H1 (cell line): ENCODE results near the gene TLCD2. TPM values are rescaled to one million over a fixed set of nuclear protein-coding genes. Genes with fewer than 3 reads are reported as not detected.

Source experiments
- CTCF ChIA-PET: fragments of 300-600 bp; sonication (Branson Sonifier 250); formaldehyde crosslinking; loops from one replicate; lab custom pipeline; 2021; ENCODE audit not compliant: partially characterized antibody; lab: Charles Lee
- POLR2A ChIA-PET: fragments of 300-600 bp; sonication (Branson Sonifier 250); formaldehyde crosslinking; loops from one replicate; lab custom pipeline; 2021; ENCODE audit warnings: inconsistent platforms; ENCODE audit not compliant: partially characterized antibody; lab: Charles Lee
- DNase-seq, 2 experiments: peaks; one replicate each; pipeline versions ENCODE4 v3.0.0 to v3.0.0-alpha.2; 2010 to 2022; ENCODE audit warnings: low spot score in 2 of 2, low read depth in 1 of 2, mixed read lengths in 1 of 2
- FAIRE-seq: peaks from 2 replicates; lab custom pipeline; 2011; peaks lifted over from hg19 to GRCh38; lab: Jason Lieb, UNC
- H2AFZ ChIP-seq: 2 replicates; pipeline ENCODE4 v1.8.1; 2012; ENCODE audit warnings: low read length, inconsistent platforms
- H2AK5ac ChIP-seq: 2 replicates; pipeline ENCODE4 v1.6.1; 2013; ENCODE audit warnings: low read depth, low read length
- H2BK120ac ChIP-seq: replicated peaks from 2 replicates; pipeline ENCODE3; 2013; ENCODE audit warnings: low read depth, low read length, inconsistent platforms
- H2BK12ac ChIP-seq: 2 replicates; pipeline ENCODE4 v1.6.1; 2013; ENCODE audit warnings: low read depth, low read length
- H2BK15ac ChIP-seq: 2 replicates; pipeline ENCODE4 v1.6.1; 2013; ENCODE audit warnings: low read length
- H2BK20ac ChIP-seq: 2 replicates; pipeline ENCODE4 v1.6.1; 2013; ENCODE audit warnings: low read length
- H2BK5ac ChIP-seq: 2 replicates; pipeline ENCODE4 v1.6.1; 2013; ENCODE audit warnings: low read depth, low read length
- H3K14ac ChIP-seq: 2 replicates; pipeline ENCODE4 v1.6.1; 2013; ENCODE audit warnings: inconsistent platforms; ENCODE audit not compliant: insufficient read length
- H3K18ac ChIP-seq: 2 replicates; pipeline ENCODE4 v1.6.1; 2013; ENCODE audit warnings: low read length; ENCODE audit errors: extremely low read depth
- H3K23ac ChIP-seq: 2 replicates; pipeline ENCODE4 v1.6.1; 2013; ENCODE audit warnings: inconsistent platforms; ENCODE audit not compliant: insufficient read length
- H3K23me2 ChIP-seq: 2 replicates; pipeline ENCODE4 v1.6.1; 2013; ENCODE audit warnings: low read depth, low read length
- H3K27ac ChIP-seq: 2 replicates; pipeline ENCODE4 v1.6.1; 2011; ENCODE audit warnings: low read depth, low read length, inconsistent platforms
- H3K27me3 ChIP-seq, 4 experiments: replicated peaks in 1 of 4; 1 replicate in 1 of 4; 2 replicates in 3 of 4; pipeline versions ENCODE4 v1.6.1 to v1.8.1; 2011 to 2013; ENCODE audit warnings: low read length in 3 of 4, mild to moderate bottlenecking in 3 of 4, inconsistent platforms in 2 of 4, mixed read lengths in 2 of 4, moderate library complexity in 1 of 4; ENCODE audit not compliant: control insufficient read depth in 3 of 4, insufficient read depth in 3 of 4; ENCODE audit errors: extremely low read depth in 1 of 4
- H3K36me3 ChIP-seq, 4 experiments: 2 replicates each; pipeline versions ENCODE4 v1.6.1 to v1.8.1; 2011 to 2013; ENCODE audit warnings: mild to moderate bottlenecking in 4 of 4, low read length in 3 of 4, moderate library complexity in 2 of 4, control low read depth in 1 of 4, inconsistent platforms in 1 of 4; ENCODE audit not compliant: insufficient read depth in 4 of 4, control insufficient read depth in 2 of 4
- H3K4ac ChIP-seq: replicated peaks from 2 replicates; pipeline ENCODE3; 2013; ENCODE audit warnings: low read length, low read depth, mixed read lengths, inconsistent platforms; ENCODE audit not compliant: insufficient read length
- H3K4me1 ChIP-seq, 4 experiments: replicated peaks in 1 of 4; 1 replicate in 1 of 4; 2 replicates in 3 of 4; pipeline versions ENCODE4 v1.6.1 to v1.8.1; 2011 to 2013; ENCODE audit warnings: low read length in 3 of 4, inconsistent platforms in 2 of 4, mixed read lengths in 1 of 4; ENCODE audit not compliant: insufficient read depth in 4 of 4, control insufficient read depth in 3 of 4
- H3K4me2 ChIP-seq, 2 experiments: 2 replicates each; pipeline versions ENCODE4 v1.6.1 to v1.8.1; 2011 to 2013; ENCODE audit warnings: low read depth in 2 of 2, low read length in 2 of 2, control low read depth in 1 of 2, inconsistent platforms in 1 of 2, mild to moderate bottlenecking in 1 of 2; ENCODE audit not compliant: insufficient read depth in 1 of 2
- H3K4me3 ChIP-seq, 4 experiments: fragments of 200-600, 300-600 bp in 1 of 4; sonication (generic), shearing (Covaris generic), sonication (Bioruptor Twin) in 1 of 4; 2 replicates each; pipeline versions ENCODE4 v1.5.1 to v1.8.1; 2011 to 2016; ENCODE audit warnings: low read length in 4 of 4, low read depth in 3 of 4, control low read depth in 2 of 4, inconsistent platforms in 2 of 4, mild to moderate bottlenecking in 2 of 4, mixed read lengths in 1 of 4, moderate library complexity in 1 of 4; ENCODE audit not compliant: insufficient read depth in 2 of 4; ENCODE audit errors: extremely low read depth in 1 of 4
- H3K56ac ChIP-seq: replicated peaks from 2 replicates; pipeline ENCODE3; 2013; ENCODE audit warnings: low read depth, mild to moderate bottlenecking, mixed read lengths, low read length, inconsistent platforms; ENCODE audit not compliant: insufficient read length
- H3K79me1 ChIP-seq: 2 replicates; pipeline ENCODE4 v1.6.1; 2013; ENCODE audit warnings: low read depth, low read length, control low read depth
- H3K79me2 ChIP-seq, 2 experiments: 2 replicates each; pipeline versions ENCODE4 v1.6.1 to v1.8.1; 2012 to 2013; ENCODE audit warnings: low read length in 2 of 2, mild to moderate bottlenecking in 2 of 2, inconsistent platforms in 1 of 2; ENCODE audit not compliant: insufficient read depth in 2 of 2, control insufficient read depth in 1 of 2
- H3K9ac ChIP-seq, 4 experiments: replicated peaks in 1 of 4; 1 replicate in 1 of 4; 2 replicates in 3 of 4; pipeline versions ENCODE4 v1.6.1 to v1.8.1; 2011 to 2013; ENCODE audit warnings: low read depth in 3 of 4, low read length in 3 of 4, control low read depth in 2 of 4, mild to moderate bottlenecking in 2 of 4, moderate library complexity in 2 of 4, inconsistent platforms in 1 of 4; ENCODE audit errors: extremely low read depth in 1 of 4
- H3K9me3 ChIP-seq, 2 experiments: 2 replicates each; pipeline versions ENCODE4 v1.6.1 to v1.8.1; 2012 to 2013; ENCODE audit warnings: mild to moderate bottlenecking in 2 of 2, moderate library complexity in 2 of 2, control low read depth in 1 of 2, inconsistent platforms in 1 of 2, low read depth in 1 of 2, low read length in 1 of 2, mixed read lengths in 1 of 2; ENCODE audit not compliant: insufficient read depth in 2 of 2
- H4K20me1 ChIP-seq, 2 experiments: replicated peaks in 1 of 2; 2 replicates each; pipeline versions ENCODE3 to v1.8.1; 2011 to 2013; ENCODE audit warnings: inconsistent platforms in 2 of 2, low read length in 2 of 2, mild to moderate bottlenecking in 1 of 2; ENCODE audit not compliant: insufficient read depth in 2 of 2, control insufficient read depth in 1 of 2
- H4K5ac ChIP-seq: 2 replicates; pipeline ENCODE4 v1.6.1; 2013; ENCODE audit warnings: low read length, low read depth, mixed read lengths, inconsistent platforms; ENCODE audit not compliant: insufficient read length
- H4K8ac ChIP-seq: 2 replicates; pipeline ENCODE4 v1.8.0; 2013; ENCODE audit warnings: mild to moderate bottlenecking, moderate library complexity, low read length, inconsistent platforms; ENCODE audit not compliant: insufficient read depth; ENCODE audit errors: extremely low read depth
- H4K91ac ChIP-seq: replicated peaks from 2 replicates; pipeline ENCODE3; 2013; ENCODE audit warnings: low read length, mixed read lengths, inconsistent platforms; ENCODE audit not compliant: insufficient read length
- ATF3 ChIP-seq: IDR thresholded peaks from 2 replicates; pipeline ENCODE4 v1.6.1; 2011; ENCODE audit warnings: low read depth, mild to moderate bottlenecking, low read length; ENCODE audit not compliant: insufficient read depth
- BRCA1 ChIP-seq: IDR thresholded peaks from 2 replicates; pipeline ENCODE4 v1.6.1; 2012; ENCODE audit warnings: low read depth, low read length, improper control_type of control experiment
- CHD1 ChIP-seq: IDR thresholded peaks from 2 replicates; pipeline ENCODE4 v1.6.1; 2012; ENCODE audit warnings: low read depth, low read length, improper control_type of control experiment
- FOSL1 ChIP-seq: IDR thresholded peaks from 2 replicates; pipeline ENCODE4 v1.6.1; 2011; ENCODE audit warnings: mild to moderate bottlenecking, low read depth, low read length, moderate library complexity; ENCODE audit not compliant: insufficient read depth
- HDAC6 ChIP-seq: IDR thresholded peaks from one replicate; pipeline ENCODE4 v1.7.1; 2012; ENCODE audit warnings: low read depth, mild to moderate bottlenecking, inconsistent platforms, low read length, moderate library complexity
- JUND ChIP-seq: IDR thresholded peaks from 2 replicates; pipeline ENCODE4 v1.6.1; 2011; ENCODE audit warnings: mild to moderate bottlenecking, improper control_type of control experiment, low read length
- KDM4A ChIP-seq: IDR thresholded peaks from one replicate; pipeline ENCODE4 v1.7.1; 2012; ENCODE audit warnings: low read depth, mild to moderate bottlenecking, moderate library complexity, low read length, inconsistent platforms; ENCODE audit not compliant: severe bottlenecking
- KDM5A ChIP-seq: fragments of 200-600 bp; IDR thresholded peaks from 2 replicates; pipeline ENCODE4 v1.7.1; 2012; ENCODE audit warnings: mild to moderate bottlenecking, low read length, inconsistent platforms, mixed read lengths
- RBBP5 ChIP-seq: IDR thresholded peaks from 2 replicates; pipeline ENCODE4 v1.7.1; 2012; ENCODE audit warnings: low read depth, mild to moderate bottlenecking, inconsistent platforms, low read length, moderate library complexity, borderline replicate concordance
- RNF2 ChIP-seq: fragments of 200-900, 300-1000 bp; sonication (generic); IDR thresholded peaks from 2 replicates; pipeline ENCODE4 v1.7.1; 2016; ENCODE audit warnings: borderline replicate concordance, low read depth, mild to moderate bottlenecking, antibody characterized with exemption, low read length; ENCODE audit not compliant: poor library complexity, severe bottlenecking; ENCODE audit errors: missing control alignments
- SIX5 ChIP-seq: IDR thresholded peaks from 2 replicates; pipeline ENCODE4 v1.6.1; 2011; ENCODE audit warnings: mild to moderate bottlenecking, low read depth, low read length
- SUZ12 ChIP-seq: fragments of 200-600 bp; sonication (generic); IDR thresholded peaks from 2 replicates; pipeline ENCODE4 v1.6.1; 2012; ENCODE audit warnings: mild to moderate bottlenecking, inconsistent platforms, low read length, moderate library complexity, mixed read lengths
- TAF7 ChIP-seq: optimal IDR thresholded peaks from 2 replicates; pipeline ENCODE3; 2011; ENCODE audit warnings: low read depth, mild to moderate bottlenecking, inconsistent platforms, low read length, moderate library complexity, borderline replicate concordance
- TCF12 ChIP-seq: IDR thresholded peaks from 2 replicates; pipeline ENCODE4 v1.6.1; 2011; ENCODE audit warnings: low read depth, mild to moderate bottlenecking, low read length
- WGBS, 2 experiments: shearing (Covaris generic) in 1 of 2; methylation state at CpG; one replicate each; pipeline versions ENCODE4 v1.1.6 to v1.1.7; 2013 to 2015; ENCODE audit warnings: low lambda C conversion rate in 2 of 2, mixed read lengths in 2 of 2, inconsistent platforms in 1 of 2, low coverage in 1 of 2, missing lambda C conversion rate in 1 of 2; ENCODE audit not compliant: insufficient replicate concordance in 2 of 2, insufficient coverage in 1 of 2, insufficient read length in 1 of 2; ENCODE audit errors: extremely low coverage in 1 of 2, missing lambda C conversion rate in 1 of 2; 5-methylcytosine and 5-hydroxymethylcytosine counted together
- polyA plus RNA-seq, 7 experiments: library from polyadenylated mRNA; depleted of rRNA in 3 of 7; stranded (reverse) in 5 of 7; unstranded in 2 of 7; fragments of >200 nt in 5 of 7; fragments of 200-250 nt in 2 of 7; gene quantifications; 1 replicate in 5 of 7; 2 replicates in 1 of 7; 4 replicates in 1 of 7; pipeline versions ENCODE4 v1.2.1 to v1.2.3, GENCODE V29; 2011 to 2013; ENCODE audit warnings: missing spikeins in 2 of 7, mixed read lengths in 2 of 7
- total RNA-seq: library from RNA; stranded (reverse); fragmentation: NEBNext Ultra II Directional; extraction: Animal tissue kit (Norgen Biotek cat#: 25700); gene quantifications from 2 replicates; pipeline ENCODE4 v1.2.1, GENCODE V29; 2021

The TLCD2 gene
- total and polyA plus RNA-seq, 2 of the 8 experiments (the other 6 are each of a cell fraction or from before 2014, with no cell fraction given) = 0.47 to 1.4 TPM

GRCh38 chr17:1707107-1707506, 3.1 kb downstream of the TLCD2 start:
- FAIRE-seq (no peak), DNase-seq (no peak)
- no peak overlapping the region for H3K4me3 ChIP-seq
- peaks cover 0 to 9% (median 4%) of the 10 kb centered on the region in 4 experiments; a peak in 4 of 7 replicates for H3K4me1 ChIP-seq
- POLR2A ChIA-PET = interaction anchor here (0.9 kb wide), 1 partner anchor 9 kb away, joined by 3 read pairs; no protein-coding TSS in a partner anchor
- no peaks in the 10 kb centered on the region for H3K9me3 ChIP-seq
- no peak overlapping the region for H3K4ac ChIP-seq
- H3K27me3 ChIP-seq = peaks cover 0 to 2% (median 0%) of the 10 kb centered on the region in 4 experiments; a peak in 2 of 7 replicates
- H4K20me1 ChIP-seq = no peaks in the 10 kb centered on the region
- no peak overlapping the region for H4K5ac ChIP-seq
- H3K36me3 ChIP-seq = no peaks in the 10 kb centered on the region
- no peak overlapping the region for H4K91ac ChIP-seq
- no peak overlapping the region for H2BK15ac ChIP-seq
- H2BK120ac ChIP-seq = no peak overlapping the region
- no peak overlapping the region for H3K14ac ChIP-seq
- no peak overlapping the region for H2BK20ac ChIP-seq
- peaks cover 9% of the 10 kb centered on the region; the same call in 1 of the 2 replicates for H3K23me2 ChIP-seq
- H2BK12ac ChIP-seq = no peak overlapping the region
- CTCF ChIA-PET = interaction anchor here (0.9 kb wide), 1 partner anchor 14 kb away, joined by 3 read pairs; no protein-coding TSS in a partner anchor
- H3K4me2 ChIP-seq = no peak overlapping the region
- no peaks in the 10 kb centered on the region for H3K79me1 ChIP-seq
- no peaks in the 10 kb centered on the region for H3K79me2 ChIP-seq
- no peak overlapping the region for H4K8ac ChIP-seq
- H3K9ac ChIP-seq = no peak overlapping the region
- no peak overlapping the region for H3K27ac ChIP-seq
- no peak overlapping the region for H2AK5ac ChIP-seq
- 88% methylated on average over 4 of the region's 5 CpGs; no CpG with 5 or more reads in 1 of the 2 experiments for WGBS, 2 experiments
- no peak overlapping the region for H3K56ac ChIP-seq
- no peak overlapping the region for H3K23ac ChIP-seq
- H2BK5ac ChIP-seq = no peak overlapping the region
- no peak overlapping the region for H2AFZ ChIP-seq
- H3K18ac ChIP-seq = no peak overlapping the region
- TF ChIP-seq BRCA1 (no peak), RBBP5 (no peak), FOSL1 (no peak), RNF2 (no peak), CHD1 (no peak), TCF12 (no peak), HDAC6 (no peak), ATF3 (no peak), SIX5 (no peak), KDM4A (no peak), SUZ12 (no peak), KDM5A (no peak), JUND (no peak), TAF7 (no peak)
